ENCODE data around the gene NEURL3. TPM values are rescaled to one million over a fixed set of nuclear protein-coding genes. Genes with fewer than 3 reads are reported as not detected.

Gene NEURL3
- total and polyA plus RNA-seq, 9 of the 15 experiments (the other 6 are each of a cell fraction or from before 2014, with no cell fraction given), result not detected

DNA sequence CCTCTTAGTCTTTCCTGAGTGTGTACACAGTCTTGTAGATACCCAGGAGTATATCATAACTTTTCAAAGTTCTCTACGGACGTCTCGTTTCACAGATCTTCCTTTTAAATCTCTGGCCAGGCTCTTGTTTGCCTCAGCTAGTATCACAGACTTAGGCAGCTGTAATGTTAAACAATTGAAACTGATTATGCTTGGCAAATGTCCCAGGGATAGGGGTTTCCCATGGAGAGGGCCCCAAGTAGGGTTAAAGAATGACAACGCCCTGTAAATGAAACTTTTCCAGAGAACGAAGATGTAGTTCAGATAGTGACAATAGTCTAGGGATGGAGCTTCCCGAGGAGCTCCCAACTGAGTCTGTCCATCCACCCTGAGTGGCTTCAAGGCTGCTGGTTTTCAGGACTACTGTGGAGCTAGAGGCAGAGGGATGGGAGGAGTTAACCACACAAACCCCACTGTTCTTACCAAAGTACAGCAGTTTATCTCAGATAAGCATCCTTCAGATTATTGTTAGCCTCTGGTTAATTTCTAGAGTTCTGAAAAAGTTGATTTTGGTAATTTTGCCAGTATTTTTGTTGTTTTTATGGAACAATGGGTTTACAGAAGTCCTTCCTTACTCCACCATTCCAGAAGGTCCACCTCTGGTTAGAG lies 9.1 kb downstream of the NEURL3 start (continued):
- TF ChIP-seq, protein P1, sequence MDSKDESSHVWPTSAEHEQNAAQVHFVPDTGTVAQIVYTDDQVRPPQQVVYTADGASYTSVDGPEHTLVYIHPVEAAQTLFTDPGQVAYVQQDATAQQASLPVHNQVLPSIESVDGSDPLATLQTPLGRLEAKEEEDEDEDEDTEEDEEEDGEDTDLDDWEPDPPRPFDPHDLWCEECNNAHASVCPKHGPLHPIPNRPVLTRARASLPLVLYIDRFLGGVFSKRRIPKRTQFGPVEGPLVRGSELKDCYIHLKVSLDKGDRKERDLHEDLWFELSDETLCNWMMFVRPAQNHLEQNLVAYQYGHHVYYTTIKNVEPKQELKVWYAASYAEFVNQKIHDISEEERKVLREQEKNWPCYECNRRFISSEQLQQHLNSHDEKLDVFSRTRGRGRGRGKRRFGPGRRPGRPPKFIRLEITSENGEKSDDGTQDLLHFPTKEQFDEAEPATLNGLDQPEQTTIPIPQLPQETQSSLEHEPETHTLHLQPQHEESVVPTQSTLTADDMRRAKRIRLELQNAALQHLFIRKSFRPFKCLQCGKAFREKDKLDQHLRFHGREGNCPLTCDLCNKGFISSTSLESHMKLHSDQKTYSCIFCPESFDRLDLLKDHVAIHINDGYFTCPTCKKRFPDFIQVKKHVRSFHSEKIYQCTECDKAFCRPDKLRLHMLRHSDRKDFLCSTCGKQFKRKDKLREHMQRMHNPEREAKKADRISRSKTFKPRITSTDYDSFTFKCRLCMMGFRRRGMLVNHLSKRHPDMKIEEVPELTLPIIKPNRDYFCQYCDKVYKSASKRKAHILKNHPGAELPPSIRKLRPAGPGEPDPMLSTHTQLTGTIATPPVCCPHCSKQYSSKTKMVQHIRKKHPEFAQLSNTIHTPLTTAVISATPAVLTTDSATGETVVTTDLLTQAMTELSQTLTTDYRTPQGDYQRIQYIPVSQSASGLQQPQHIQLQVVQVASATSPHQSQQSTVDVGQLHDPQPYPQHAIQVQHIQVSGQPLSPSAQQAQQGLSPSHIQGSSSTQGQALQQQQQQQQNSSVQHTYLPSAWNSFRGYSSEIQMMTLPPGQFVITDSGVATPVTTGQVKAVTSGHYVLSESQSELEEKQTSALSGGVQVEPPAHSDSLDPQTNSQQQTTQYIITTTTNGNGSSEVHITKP (IDR thresholded peaks at IDR 0.05; ENCODE audit: partially characterized antibody), result no peak

DNA sequence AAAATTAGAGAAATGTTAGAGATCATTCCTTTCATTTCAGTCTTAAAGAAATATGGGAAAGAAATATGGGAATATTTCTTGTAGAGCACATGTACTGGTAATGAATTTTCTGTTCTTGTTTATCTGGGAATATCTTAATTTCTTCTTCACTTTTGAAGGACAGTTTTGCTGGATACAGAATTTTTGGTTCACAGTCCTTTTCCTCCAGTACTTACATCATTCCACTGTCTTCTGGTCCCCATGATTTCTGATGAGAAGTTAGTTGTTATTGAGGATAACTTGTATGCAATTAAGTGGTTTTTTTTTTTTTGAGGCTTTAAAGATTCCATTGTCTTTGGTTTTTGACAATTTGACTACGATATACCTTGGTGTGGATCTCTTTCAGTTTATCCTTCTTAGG lies 11.0 kb downstream of the NEURL3 start:
- in situ Hi-C loops (cut with MboI), result no loop called here
- H3K4me2 ChIP-seq (ENCODE audit: insufficient read depth, low read length), result no peak overlapping the region
- WGBS (ENCODE audit: insufficient coverage, low coverage, missing lambda C conversion rate), result 0% methylated on average over 1 of the region's 1 CpG
- no TSS peak for BruUV-seq (replicated peaks)
- H3K27me3 ChIP-seq (ENCODE audit: control insufficient read depth in 2 of 2, insufficient read depth in 2 of 2, low read length in 2 of 2), result peaks cover 12 to 30% of the 10 kb centered on the region in 2 experiments; a peak in 4 of 5 replicates
- no peaks in the 10 kb centered on the region for H3K9me3 ChIP-seq (replicated peaks; ENCODE audit: control insufficient read depth, insufficient read depth, low read depth, low read length)
- H3K9me1 ChIP-seq (ENCODE audit: control insufficient read depth, insufficient read depth, low read length), result no peaks in the 10 kb centered on the region
- no peak overlapping the region for H2AFZ ChIP-seq (ENCODE audit: low read depth, low read length)
- no peak overlapping the region for H3K27ac ChIP-seq (ENCODE audit: extremely low read depth, low read depth, low read length)
- H3K36me3 ChIP-seq (ENCODE audit: control insufficient read depth, insufficient read depth, low read length), result no peaks in the 10 kb centered on the region
- no peaks in the 10 kb centered on the region for H3K79me2 ChIP-seq (ENCODE audit: control insufficient read depth, insufficient read depth, low read length)
- H3K9ac ChIP-seq (ENCODE audit: insufficient read depth in 1 of 2, low read depth in 2 of 2, low read length in 2 of 2), result no peak overlapping the region
- H4K20me1 ChIP-seq (replicated peaks; ENCODE audit: control insufficient read depth, insufficient read depth, low read length), result no peaks in the 10 kb centered on the region
- TF ChIP-seq, protein P2, sequence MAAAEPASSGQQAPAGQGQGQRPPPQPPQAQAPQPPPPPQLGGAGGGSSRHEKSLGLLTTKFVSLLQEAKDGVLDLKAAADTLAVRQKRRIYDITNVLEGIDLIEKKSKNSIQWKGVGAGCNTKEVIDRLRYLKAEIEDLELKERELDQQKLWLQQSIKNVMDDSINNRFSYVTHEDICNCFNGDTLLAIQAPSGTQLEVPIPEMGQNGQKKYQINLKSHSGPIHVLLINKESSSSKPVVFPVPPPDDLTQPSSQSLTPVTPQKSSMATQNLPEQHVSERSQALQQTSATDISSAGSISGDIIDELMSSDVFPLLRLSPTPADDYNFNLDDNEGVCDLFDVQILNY (CRISPR knock-in tag; IDR thresholded peaks at IDR 0.05), result no peak
- TF ChIP-seq DACH1 (IDR thresholded peaks at IDR 0.05; ENCODE audit: partially characterized antibody) (no peak), FOXA1 (IDR thresholded peaks at IDR 0.05; ENCODE audit: borderline replicate concordance) (no peak), ESRRA (IDR thresholded peaks at IDR 0.05; ENCODE audit: borderline replicate concordance, low read depth) (no peak), NCOA4 (IDR thresholded peaks at IDR 0.05; ENCODE audit: partially characterized antibody) (no peak), JUND (IDR thresholded peaks at IDR 0.05; ENCODE audit: borderline replicate concordance, low read depth, low read length) (no peak), JUND (tag; IDR thresholded peaks at IDR 0.05; ENCODE audit: borderline replicate concordance, low read depth, low read length) (no peak)
- TF ChIP-seq, protein P3, sequence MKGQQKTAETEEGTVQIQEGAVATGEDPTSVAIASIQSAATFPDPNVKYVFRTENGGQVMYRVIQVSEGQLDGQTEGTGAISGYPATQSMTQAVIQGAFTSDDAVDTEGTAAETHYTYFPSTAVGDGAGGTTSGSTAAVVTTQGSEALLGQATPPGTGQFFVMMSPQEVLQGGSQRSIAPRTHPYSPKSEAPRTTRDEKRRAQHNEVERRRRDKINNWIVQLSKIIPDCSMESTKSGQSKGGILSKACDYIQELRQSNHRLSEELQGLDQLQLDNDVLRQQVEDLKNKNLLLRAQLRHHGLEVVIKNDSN (CRISPR knock-in tag; IDR thresholded peaks at IDR 0.05), result no peak
- TF ChIP-seq, protein P4, sequence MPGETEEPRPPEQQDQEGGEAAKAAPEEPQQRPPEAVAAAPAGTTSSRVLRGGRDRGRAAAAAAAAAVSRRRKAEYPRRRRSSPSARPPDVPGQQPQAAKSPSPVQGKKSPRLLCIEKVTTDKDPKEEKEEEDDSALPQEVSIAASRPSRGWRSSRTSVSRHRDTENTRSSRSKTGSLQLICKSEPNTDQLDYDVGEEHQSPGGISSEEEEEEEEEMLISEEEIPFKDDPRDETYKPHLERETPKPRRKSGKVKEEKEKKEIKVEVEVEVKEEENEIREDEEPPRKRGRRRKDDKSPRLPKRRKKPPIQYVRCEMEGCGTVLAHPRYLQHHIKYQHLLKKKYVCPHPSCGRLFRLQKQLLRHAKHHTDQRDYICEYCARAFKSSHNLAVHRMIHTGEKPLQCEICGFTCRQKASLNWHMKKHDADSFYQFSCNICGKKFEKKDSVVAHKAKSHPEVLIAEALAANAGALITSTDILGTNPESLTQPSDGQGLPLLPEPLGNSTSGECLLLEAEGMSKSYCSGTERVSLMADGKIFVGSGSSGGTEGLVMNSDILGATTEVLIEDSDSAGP (CRISPR knock-in tag; IDR thresholded peaks at IDR 0.05), result no peak
- TF ChIP-seq, protein P5, sequence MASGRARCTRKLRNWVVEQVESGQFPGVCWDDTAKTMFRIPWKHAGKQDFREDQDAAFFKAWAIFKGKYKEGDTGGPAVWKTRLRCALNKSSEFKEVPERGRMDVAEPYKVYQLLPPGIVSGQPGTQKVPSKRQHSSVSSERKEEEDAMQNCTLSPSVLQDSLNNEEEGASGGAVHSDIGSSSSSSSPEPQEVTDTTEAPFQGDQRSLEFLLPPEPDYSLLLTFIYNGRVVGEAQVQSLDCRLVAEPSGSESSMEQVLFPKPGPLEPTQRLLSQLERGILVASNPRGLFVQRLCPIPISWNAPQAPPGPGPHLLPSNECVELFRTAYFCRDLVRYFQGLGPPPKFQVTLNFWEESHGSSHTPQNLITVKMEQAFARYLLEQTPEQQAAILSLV (tag; IDR thresholded peaks at IDR 0.05), result no peak
- CTCF ChIA-PET (ENCODE audit: low intra/inter-chr PET ratio), result no interaction called here
- intact Hi-C loops (cut with micrococcal nuclease), result no loop called here
- no peak overlapping the region for H3K4me3 ChIP-seq
- DNase-seq (ENCODE audit: extremely low read depth in 1 of 4, low spot score in 3 of 4), result no peak
- POLR2A ChIA-PET, result no interaction called here
- FAIRE-seq, result no peak
- H3K4me1 ChIP-seq (replicated peaks in 1 of 2; ENCODE audit: control insufficient read depth in 2 of 2, insufficient read depth in 2 of 2, low read length in 2 of 2), result no peaks in the 10 kb centered on the region
- no peak for ATAC-seq

All from K562 (cell line).